HEK293 (cell line): ENCODE data around the gene KLHL35.

ENCODE experiments used
- REPIN1 ChIP-seq: fragments of 450-650 bp; formaldehyde crosslinking; IDR thresholded peaks from 2 replicates; pipeline ENCODE4 v1.5.1; 2017; ENCODE audit warnings: missing biosample characterization, missing genetic modification characterization, low read depth
- SCRT2 ChIP-seq: fragments of 450-650 bp; formaldehyde crosslinking; IDR thresholded peaks from 2 replicates; pipeline ENCODE4 v1.5.1; 2016; ENCODE audit warnings: missing biosample characterization, missing genetic modification characterization
- ZNF121 ChIP-seq: fragments of 450-650 bp; formaldehyde crosslinking; IDR thresholded peaks from 2 replicates; pipeline ENCODE4 v1.5.1; 2016; ENCODE audit warnings: missing biosample characterization, missing genetic modification characterization
- ZNF169 ChIP-seq: fragments of 450-650 bp; formaldehyde crosslinking; IDR thresholded peaks from 2 replicates; pipeline ENCODE4 v1.5.1; 2016; ENCODE audit warnings: missing biosample characterization, missing genetic modification characterization
- ZNF239 ChIP-seq: fragments of 450-650 bp; formaldehyde crosslinking; IDR thresholded peaks from 2 replicates; pipeline ENCODE4 v1.5.1; 2016; ENCODE audit warnings: missing biosample characterization, missing genetic modification characterization
- ZNF785 ChIP-seq: fragments of 450-650 bp; formaldehyde crosslinking; IDR thresholded peaks from 2 replicates; pipeline ENCODE4 v1.5.1; 2016; ENCODE audit warnings: missing biosample characterization, missing genetic modification characterization
- TF ChIP-seq, protein P1 (sequence below): fragments of 450-650 bp; formaldehyde crosslinking; IDR thresholded peaks from 2 replicates; pipeline ENCODE4 v1.5.1; 2016; ENCODE audit warnings: missing biosample characterization, missing genetic modification characterization
- TF ChIP-seq, protein P2 (sequence below): fragments of 450-650 bp; formaldehyde crosslinking; IDR thresholded peaks from 2 replicates; pipeline ENCODE4 v1.5.1; 2016; ENCODE audit warnings: missing biosample characterization, missing genetic modification characterization, low read depth
- TF ChIP-seq, protein P3 (sequence below): fragments of 450-650 bp; formaldehyde crosslinking; IDR thresholded peaks from 2 replicates; pipeline ENCODE4 v1.5.1; 2016; ENCODE audit warnings: missing biosample characterization, missing genetic modification characterization
- TF ChIP-seq, protein P4 (sequence below): fragments of 450-650 bp; formaldehyde crosslinking; IDR thresholded peaks from 2 replicates; pipeline ENCODE4 v1.5.1; 2017; ENCODE audit warnings: missing biosample characterization, missing genetic modification characterization

DNA sequence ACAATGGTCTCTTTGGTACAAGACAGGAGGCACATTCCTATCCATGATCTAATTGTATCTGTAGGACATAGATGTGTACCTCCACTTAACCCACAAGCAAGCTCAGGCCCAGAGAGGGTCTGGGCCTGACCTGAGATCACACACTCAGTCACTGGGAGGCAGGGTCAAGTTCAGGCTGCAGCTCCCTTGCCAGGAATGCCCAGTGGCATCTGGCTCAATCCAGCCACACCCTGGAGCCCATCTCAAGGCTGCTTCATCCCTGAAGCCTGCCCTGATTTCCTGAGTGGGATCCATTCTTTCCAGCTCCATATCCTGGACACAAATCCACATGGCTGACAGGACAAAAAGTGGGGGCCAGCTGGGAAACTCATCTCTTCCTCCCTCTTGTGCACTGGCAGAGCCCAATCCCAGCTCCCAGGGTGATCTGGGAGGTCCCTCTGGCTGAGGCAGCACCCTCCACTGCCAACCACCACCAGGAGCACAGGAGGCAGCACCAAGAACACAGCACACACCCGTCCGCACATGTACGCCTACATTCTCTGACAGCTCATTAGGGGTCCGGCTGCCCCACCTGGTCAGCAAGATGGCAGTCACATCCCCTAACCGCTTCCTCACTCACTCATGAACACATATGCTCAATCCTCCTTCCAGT is 39.2 kb upstream of the KLHL35 start:
- no peak for TF ChIP-seq ZNF785 (tag by site-specific recombination)
- TF ChIP-seq, protein P1, sequence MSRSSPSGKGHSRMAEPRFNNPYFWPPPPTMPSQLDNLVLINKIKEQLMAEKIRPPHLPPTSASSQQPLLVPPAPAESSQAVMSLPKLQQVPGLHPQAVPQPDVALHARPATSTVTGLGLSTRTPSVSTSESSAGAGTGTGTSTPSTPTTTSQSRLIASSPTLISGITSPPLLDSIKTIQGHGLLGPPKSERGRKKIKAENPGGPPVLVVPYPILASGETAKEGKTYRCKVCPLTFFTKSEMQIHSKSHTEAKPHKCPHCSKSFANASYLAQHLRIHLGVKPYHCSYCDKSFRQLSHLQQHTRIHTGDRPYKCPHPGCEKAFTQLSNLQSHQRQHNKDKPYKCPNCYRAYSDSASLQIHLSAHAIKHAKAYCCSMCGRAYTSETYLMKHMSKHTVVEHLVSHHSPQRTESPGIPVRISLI (tag by site-specific recombination): no peak
- no peak for TF ChIP-seq ZNF239 (tag by site-specific recombination)
- no peak for TF ChIP-seq SCRT2
- TF ChIP-seq, protein P2, sequence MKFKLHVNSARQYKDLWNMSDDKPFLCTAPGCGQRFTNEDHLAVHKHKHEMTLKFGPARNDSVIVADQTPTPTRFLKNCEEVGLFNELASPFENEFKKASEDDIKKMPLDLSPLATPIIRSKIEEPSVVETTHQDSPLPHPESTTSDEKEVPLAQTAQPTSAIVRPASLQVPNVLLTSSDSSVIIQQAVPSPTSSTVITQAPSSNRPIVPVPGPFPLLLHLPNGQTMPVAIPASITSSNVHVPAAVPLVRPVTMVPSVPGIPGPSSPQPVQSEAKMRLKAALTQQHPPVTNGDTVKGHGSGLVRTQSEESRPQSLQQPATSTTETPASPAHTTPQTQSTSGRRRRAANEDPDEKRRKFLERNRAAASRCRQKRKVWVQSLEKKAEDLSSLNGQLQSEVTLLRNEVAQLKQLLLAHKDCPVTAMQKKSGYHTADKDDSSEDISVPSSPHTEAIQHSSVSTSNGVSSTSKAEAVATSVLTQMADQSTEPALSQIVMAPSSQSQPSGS (tag by site-specific recombination): no peak
- TF ChIP-seq, protein P3, sequence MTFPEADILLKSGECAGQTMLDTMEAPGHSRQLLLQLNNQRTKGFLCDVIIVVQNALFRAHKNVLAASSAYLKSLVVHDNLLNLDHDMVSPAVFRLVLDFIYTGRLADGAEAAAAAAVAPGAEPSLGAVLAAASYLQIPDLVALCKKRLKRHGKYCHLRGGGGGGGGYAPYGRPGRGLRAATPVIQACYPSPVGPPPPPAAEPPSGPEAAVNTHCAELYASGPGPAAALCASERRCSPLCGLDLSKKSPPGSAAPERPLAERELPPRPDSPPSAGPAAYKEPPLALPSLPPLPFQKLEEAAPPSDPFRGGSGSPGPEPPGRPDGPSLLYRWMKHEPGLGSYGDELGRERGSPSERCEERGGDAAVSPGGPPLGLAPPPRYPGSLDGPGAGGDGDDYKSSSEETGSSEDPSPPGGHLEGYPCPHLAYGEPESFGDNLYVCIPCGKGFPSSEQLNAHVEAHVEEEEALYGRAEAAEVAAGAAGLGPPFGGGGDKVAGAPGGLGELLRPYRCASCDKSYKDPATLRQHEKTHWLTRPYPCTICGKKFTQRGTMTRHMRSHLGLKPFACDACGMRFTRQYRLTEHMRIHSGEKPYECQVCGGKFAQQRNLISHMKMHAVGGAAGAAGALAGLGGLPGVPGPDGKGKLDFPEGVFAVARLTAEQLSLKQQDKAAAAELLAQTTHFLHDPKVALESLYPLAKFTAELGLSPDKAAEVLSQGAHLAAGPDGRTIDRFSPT (tag by site-specific recombination): no peak
- TF ChIP-seq, protein P4, sequence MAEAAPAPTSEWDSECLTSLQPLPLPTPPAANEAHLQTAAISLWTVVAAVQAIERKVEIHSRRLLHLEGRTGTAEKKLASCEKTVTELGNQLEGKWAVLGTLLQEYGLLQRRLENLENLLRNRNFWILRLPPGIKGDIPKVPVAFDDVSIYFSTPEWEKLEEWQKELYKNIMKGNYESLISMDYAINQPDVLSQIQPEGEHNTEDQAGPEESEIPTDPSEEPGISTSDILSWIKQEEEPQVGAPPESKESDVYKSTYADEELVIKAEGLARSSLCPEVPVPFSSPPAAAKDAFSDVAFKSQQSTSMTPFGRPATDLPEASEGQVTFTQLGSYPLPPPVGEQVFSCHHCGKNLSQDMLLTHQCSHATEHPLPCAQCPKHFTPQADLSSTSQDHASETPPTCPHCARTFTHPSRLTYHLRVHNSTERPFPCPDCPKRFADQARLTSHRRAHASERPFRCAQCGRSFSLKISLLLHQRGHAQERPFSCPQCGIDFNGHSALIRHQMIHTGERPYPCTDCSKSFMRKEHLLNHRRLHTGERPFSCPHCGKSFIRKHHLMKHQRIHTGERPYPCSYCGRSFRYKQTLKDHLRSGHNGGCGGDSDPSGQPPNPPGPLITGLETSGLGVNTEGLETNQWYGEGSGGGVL (tag by site-specific recombination): no peak
- no peak for TF ChIP-seq REPIN1 (tag by site-specific recombination)
- no peak for TF ChIP-seq ZNF121 (tag by site-specific recombination)
- TF ChIP-seq ZNF169 (tag by site-specific recombination): no peak
